Tibial artery (tissue), 4 donors: Measurements from ENCODE around the gene GJA3.

ENCODE experiments used
- DNase-seq, 2 donors: peaks; one replicate each; pipeline ENCODE4 v3.0.0-alpha.2; 2019
- H3K27ac ChIP-seq, 2 donors: fragments of 200-600 bp; sonication (generic) in 1 of 2; 1 replicate in 1 of 2; 2 replicates in 1 of 2; pipeline ENCODE4 v1.5.1; 2018 to 2019; ENCODE audit warnings: mild to moderate bottlenecking in 1 of 2
- H3K27me3 ChIP-seq, 2 donors: fragments of 200-600 bp; sonication (generic) in 1 of 2; one replicate each; pipeline versions ENCODE4 v1.5.1 to v1.6.0; 2016 to 2019
- H3K36me3 ChIP-seq, 3 donors: fragments of 200-600 bp; sonication (generic) in 2 of 3; one replicate each; pipeline ENCODE4 v1.5.1; 2016 to 2019; ENCODE audit warnings: mild to moderate bottlenecking in 2 of 3
- H3K4me1 ChIP-seq, 4 donors: fragments of 200-600 bp; sonication (generic) in 2 of 4; 1 replicate in 3 of 4; 2 replicates in 1 of 4; pipeline ENCODE4 v1.5.1; 2016 to 2019
- H3K4me3 ChIP-seq, 2 donors: fragments of 200-600 bp; sonication (generic) in 1 of 2; 1 replicate in 1 of 2; 2 replicates in 1 of 2; pipeline ENCODE4 v1.5.1; 2018 to 2019; ENCODE audit warnings: mild to moderate bottlenecking in 2 of 2
- H3K9me3 ChIP-seq, 3 donors: fragments of 200-600 bp; sonication (generic) in 1 of 3; one replicate each; pipeline ENCODE4 v1.5.1; 2016 to 2019
- intact Hi-C: fragments of 100-400 bp; cut with DNase I; formaldehyde crosslinking; loops from one replicate; pipeline ENCODE4 v1.15.0; 2023; ENCODE audit warnings: low total_unique reads
- TF ChIP-seq, protein P1 (sequence below), 2 experiments: fragments of 200-600 bp in 1 of 2; fragments of 450-650 bp in 1 of 2; IDR thresholded peaks; one replicate each; pipeline ENCODE4 v1.5.1; 2017 to 2019; ENCODE audit warnings: antibody characterized with exemption in 2 of 2, mild to moderate bottlenecking in 1 of 2, moderate library complexity in 1 of 2

GJA3 gene

DNA sequence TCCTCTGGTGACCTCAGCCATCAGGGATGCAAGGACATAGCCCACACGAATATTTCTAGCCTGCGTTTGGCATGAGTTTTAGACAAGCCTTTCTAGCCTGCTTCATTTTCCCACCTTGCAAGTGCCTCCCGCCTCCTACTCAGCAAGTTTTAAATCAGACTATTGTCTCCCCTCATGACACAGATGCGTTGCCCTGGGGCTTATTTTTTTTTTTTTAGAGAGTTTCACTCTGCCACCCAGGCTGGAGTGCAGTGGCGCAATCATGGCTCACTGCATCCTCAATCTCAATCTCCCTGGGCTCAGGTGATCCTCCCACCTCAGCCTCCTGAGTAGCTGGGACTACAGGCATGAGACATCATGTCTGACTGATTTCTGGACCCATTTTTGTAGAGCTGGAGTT, 17.3 kb upstream of the GJA3 start:
- no peak for DNase-seq
- no peak overlapping the region for H3K27ac ChIP-seq
- H3K27me3 ChIP-seq, result peaks cover 0 to 61% of the 10 kb centered on the region in 2 donors

DNA sequence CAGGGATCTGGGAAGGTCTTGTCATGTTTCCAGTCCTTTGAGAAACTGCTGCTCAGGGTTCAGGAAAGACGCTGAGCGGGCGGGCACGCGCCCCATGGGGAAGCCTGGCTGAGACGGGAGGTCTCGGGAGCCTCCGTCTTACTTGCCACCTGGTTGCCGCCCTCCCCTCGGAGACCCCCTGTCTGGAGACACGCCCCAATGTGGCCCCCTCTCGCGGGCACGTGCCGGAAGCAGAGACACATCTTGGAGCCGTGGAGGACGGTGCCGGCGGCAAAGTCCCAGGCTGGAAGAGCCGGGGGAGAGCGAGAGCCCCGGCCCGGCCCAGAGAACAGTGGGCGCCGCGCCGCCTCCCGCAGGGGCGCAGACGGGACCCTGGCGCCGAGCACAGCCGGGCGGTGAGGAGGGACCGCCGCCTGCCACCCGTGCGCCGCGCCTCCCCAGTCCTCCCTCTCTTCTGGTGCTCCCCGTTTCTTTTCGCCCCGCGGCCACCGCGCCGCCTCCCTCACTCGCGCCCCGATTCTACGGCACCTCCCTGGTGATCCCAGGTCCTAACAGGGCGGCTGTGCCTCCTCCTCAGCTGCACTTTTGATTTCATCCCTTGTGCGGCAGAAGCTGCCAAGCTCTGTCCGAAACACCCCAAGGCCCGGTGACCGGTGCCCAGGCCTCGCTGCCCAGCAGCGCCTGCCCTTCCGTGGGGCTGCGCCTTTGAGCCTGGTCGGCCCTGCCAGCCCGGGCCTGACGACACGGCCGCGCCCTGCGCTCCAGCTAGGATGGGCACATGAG, 16.4 kb upstream of the GJA3 start:
- H3K4me3 ChIP-seq, result no peak overlapping the region
- intact Hi-C loops, result no loop called here
- peaks cover 0 to 61% of the 10 kb centered on the region in 2 donors for H3K27me3 ChIP-seq
- no peaks in the 10 kb centered on the region for H3K9me3 ChIP-seq
- no peaks in the 10 kb centered on the region for H3K36me3 ChIP-seq
- DNase-seq, result no peak
- no peak overlapping the region for H3K27ac ChIP-seq
- H3K4me1 ChIP-seq, result peaks cover 0 to 8% (median 3%) of the 10 kb centered on the region in 4 donors
- TF ChIP-seq, protein P1, sequence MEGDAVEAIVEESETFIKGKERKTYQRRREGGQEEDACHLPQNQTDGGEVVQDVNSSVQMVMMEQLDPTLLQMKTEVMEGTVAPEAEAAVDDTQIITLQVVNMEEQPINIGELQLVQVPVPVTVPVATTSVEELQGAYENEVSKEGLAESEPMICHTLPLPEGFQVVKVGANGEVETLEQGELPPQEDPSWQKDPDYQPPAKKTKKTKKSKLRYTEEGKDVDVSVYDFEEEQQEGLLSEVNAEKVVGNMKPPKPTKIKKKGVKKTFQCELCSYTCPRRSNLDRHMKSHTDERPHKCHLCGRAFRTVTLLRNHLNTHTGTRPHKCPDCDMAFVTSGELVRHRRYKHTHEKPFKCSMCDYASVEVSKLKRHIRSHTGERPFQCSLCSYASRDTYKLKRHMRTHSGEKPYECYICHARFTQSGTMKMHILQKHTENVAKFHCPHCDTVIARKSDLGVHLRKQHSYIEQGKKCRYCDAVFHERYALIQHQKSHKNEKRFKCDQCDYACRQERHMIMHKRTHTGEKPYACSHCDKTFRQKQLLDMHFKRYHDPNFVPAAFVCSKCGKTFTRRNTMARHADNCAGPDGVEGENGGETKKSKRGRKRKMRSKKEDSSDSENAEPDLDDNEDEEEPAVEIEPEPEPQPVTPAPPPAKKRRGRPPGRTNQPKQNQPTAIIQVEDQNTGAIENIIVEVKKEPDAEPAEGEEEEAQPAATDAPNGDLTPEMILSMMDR (IDR thresholded peaks at IDR 0.05), result no peak

More for the DNA sequence above, 17.3 kb upstream of the GJA3 start:
- H3K4me1 ChIP-seq, result peaks cover 0 to 8% (median 3%) of the 10 kb centered on the region in 4 donors
- intact Hi-C loops, result no loop called here
- H3K4me3 ChIP-seq, result no peak overlapping the region
- H3K36me3 ChIP-seq, result no peaks in the 10 kb centered on the region
- H3K9me3 ChIP-seq, result no peaks in the 10 kb centered on the region
- TF ChIP-seq, protein P1 (IDR thresholded peaks at IDR 0.05), result no peak

- Histone ChIP-seq H3K36me3 (no peaks in the 10 kb centered on the region), H3K4me3 (no peak overlapping the region), H3K27me3 (peaks cover 0 to 56% of the 10 kb centered on the region in 2 donors), H3K9me3 (no peaks in the 10 kb centered on the region), H3K4me1 (peaks cover 0 to 8% (median 3%) of the 10 kb centered on the region in 4 donors), H3K27ac (no peak overlapping the region)
- intact Hi-C loops, result no loop called here
- TF ChIP-seq, protein P1 (IDR thresholded peaks at IDR 0.05), result no peak
- DNase-seq, result no peak
These were observed 15.2 kb upstream of the GJA3 start for GRCh38 chr13:20175907-20176652.

DNA sequence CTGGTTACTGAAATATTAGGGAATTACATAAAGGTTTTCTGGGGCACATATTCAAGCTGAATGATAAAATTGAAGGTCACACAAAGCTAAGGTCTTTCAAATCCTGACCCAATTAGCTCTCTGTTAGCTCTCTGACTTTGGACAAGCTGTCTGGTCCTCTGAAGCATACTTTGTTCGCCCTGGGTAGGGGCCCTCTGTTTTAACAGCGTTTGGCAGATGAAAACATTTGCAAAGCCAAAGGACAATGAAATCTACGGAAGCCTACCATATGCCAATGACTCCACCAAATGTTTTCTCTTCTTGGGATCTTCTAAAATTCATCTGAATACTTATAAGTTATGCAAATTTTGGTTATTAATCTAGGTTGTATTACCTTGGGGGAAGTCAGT, 14.5 kb upstream of the GJA3 start:
- DNase-seq, result no peak
- Histone ChIP-seq H3K27me3 (peaks cover 0 to 51% of the 10 kb centered on the region in 2 donors), H3K4me1 (peaks cover 0 to 8% (median 3%) of the 10 kb centered on the region in 4 donors), H3K9me3 (no peaks in the 10 kb centered on the region), H3K27ac (no peak overlapping the region), H3K4me3 (peak overlapping the region in 1 of 2 donors; percentile 18), H3K36me3 (no peaks in the 10 kb centered on the region)
- intact Hi-C loops, result no loop called here
- TF ChIP-seq, protein P1 (IDR thresholded peaks at IDR 0.05), result no peak

- H3K4me3 ChIP-seq, result peak overlapping the region in 1 of 2 donors; percentile 18
- no peaks in the 10 kb centered on the region for H3K36me3 ChIP-seq
- TF ChIP-seq, protein P1 (IDR thresholded peaks at IDR 0.05), result no peak
- H3K4me1 ChIP-seq, result peaks cover 0 to 8% (median 3%) of the 10 kb centered on the region in 4 donors
- intact Hi-C loops, result no loop called here
- DNase-seq, result peak; percentile 82 to 85
- H3K27me3 ChIP-seq, result peaks cover 0 to 48% of the 10 kb centered on the region in 2 donors
- no peak overlapping the region for H3K27ac ChIP-seq
- H3K9me3 ChIP-seq, result no peaks in the 10 kb centered on the region
These were observed 14.0 kb upstream of the GJA3 start for GRCh38 chr13:20174656-20175405.
